Cardiac muscle cell (in vitro differentiated cells and primary cell): ENCODE measurements around the gene DUSP28. TPM values are rescaled to one million over a fixed set of nuclear protein-coding genes. Genes with fewer than 3 reads are reported as not detected.

ENCODE experiments used
- DNase-seq, 2 donors: peaks; one replicate each; pipeline versions ENCODE4 v3.0.0 to v3.0.0-alpha.2; 2010 to 2017; ENCODE audit warnings: low read depth in 1 of 2, low spot score in 1 of 2
- H3K27ac ChIP-seq: fragments of 200-600 bp; sonication (generic); 2 replicates; pipeline ENCODE4 v1.5.1; 2016
- H3K27me3 ChIP-seq: fragments of 200-600 bp; sonication (generic); 2 replicates; pipeline ENCODE4 v1.6.0; 2016; ENCODE audit warnings: control low read depth
- H3K36me3 ChIP-seq: fragments of 200-600 bp; sonication (generic); 2 replicates; pipeline ENCODE4 v1.5.1; 2016; ENCODE audit warnings: control low read depth
- H3K4me1 ChIP-seq: fragments of 200-600 bp; sonication (generic); 2 replicates; pipeline ENCODE4 v1.8.1; 2017; ENCODE audit warnings: low read depth, mild to moderate bottlenecking, mixed run types
- H3K4me3 ChIP-seq: fragments of 200-600 bp; sonication (generic); 2 replicates; pipeline ENCODE4 v1.5.1; 2016; ENCODE audit warnings: mild to moderate bottlenecking
- H3K9me3 ChIP-seq: fragments of 200-600 bp; sonication (generic); 2 replicates; pipeline ENCODE4 v1.5.1; 2017; ENCODE audit warnings: low read depth, mild to moderate bottlenecking, control low read depth
- CTCF ChIP-seq: IDR thresholded peaks from 2 replicates; pipeline ENCODE4 v1.5.1; 2012; ENCODE audit warnings: low read depth, mild to moderate bottlenecking, low read length
- polyA plus RNA-seq: library from polyadenylated mRNA; unstranded; fragments of >200 nt; fragmentation: Nextera tagmentation; extraction: Ambion mirVana; gene quantifications from 2 replicates; pipeline ENCODE4 v1.2.1, GENCODE V29; 2016
- total RNA-seq: library from RNA; depleted of rRNA; stranded (reverse); fragments of >200 nt; gene quantifications from 2 replicates; pipeline ENCODE4 v1.2.3, GENCODE V29; 2016

Gene DUSP28
- total and polyA plus RNA-seq, 2 experiments from 2014 or later, result 10.2 to 24.9 TPM

GRCh38 chr2:240589850-240590525 is 29.8 kb downstream of the DUSP28 start:
- Histone ChIP-seq H3K4me1 (peaks cover 6% of the 10 kb centered on the region), H3K27me3 (no peaks in the 10 kb centered on the region), H3K9me3 (no peaks in the 10 kb centered on the region), H3K27ac (no peak overlapping the region), H3K36me3 (peaks cover 11% of the 10 kb centered on the region), H3K4me3 (no peak overlapping the region)
- TF ChIP-seq CTCF, result no peak
- DNase-seq, result no peak

- no peaks in the 10 kb centered on the region for H3K27me3 ChIP-seq
- no peak overlapping the region for H3K27ac ChIP-seq
- no peak for DNase-seq
- peaks cover 11% of the 10 kb centered on the region for H3K36me3 ChIP-seq
- no peak for TF ChIP-seq CTCF
- no peaks in the 10 kb centered on the region for H3K9me3 ChIP-seq
- no peak overlapping the region for H3K4me3 ChIP-seq
- H3K4me1 ChIP-seq, result peaks cover 6% of the 10 kb centered on the region
Observed at GRCh38 chr2:240590681-240591111, 30.5 kb downstream of the DUSP28 start.

- no peak for TF ChIP-seq CTCF
- no peak overlapping the region for H3K27ac ChIP-seq
- H3K9me3 ChIP-seq, result no peaks in the 10 kb centered on the region
- no peak for DNase-seq
- H3K4me1 ChIP-seq, result peaks cover 6% of the 10 kb centered on the region
- H3K27me3 ChIP-seq, result no peaks in the 10 kb centered on the region
- H3K36me3 ChIP-seq, result peaks cover 14% of the 10 kb centered on the region
- no peak overlapping the region for H3K4me3 ChIP-seq
Observed at GRCh38 chr2:240591226-240591625, 31.1 kb downstream of the DUSP28 start.

GRCh38 chr2:240591784-240592183 is 31.6 kb downstream of the DUSP28 start:
- H3K4me1 ChIP-seq, result peaks cover 6% of the 10 kb centered on the region
- no peak for DNase-seq
- no peak overlapping the region for H3K27ac ChIP-seq
- TF ChIP-seq CTCF, result no peak
- H3K36me3 ChIP-seq, result peaks cover 14% of the 10 kb centered on the region
- H3K4me3 ChIP-seq, result no peak overlapping the region
- H3K9me3 ChIP-seq, result no peaks in the 10 kb centered on the region
- no peaks in the 10 kb centered on the region for H3K27me3 ChIP-seq

GRCh38 chr2:240593026-240593702 is 33.0 kb downstream of the DUSP28 start:
- H3K27ac ChIP-seq, result no peak overlapping the region
- no peaks in the 10 kb centered on the region for H3K4me1 ChIP-seq
- peaks cover 14% of the 10 kb centered on the region for H3K36me3 ChIP-seq
- no peak for DNase-seq
- no peak overlapping the region for H3K4me3 ChIP-seq
- H3K9me3 ChIP-seq, result no peaks in the 10 kb centered on the region
- H3K27me3 ChIP-seq, result no peaks in the 10 kb centered on the region
- TF ChIP-seq CTCF, result no peak
